ENCODE results near the gene CD36.

DNA sequence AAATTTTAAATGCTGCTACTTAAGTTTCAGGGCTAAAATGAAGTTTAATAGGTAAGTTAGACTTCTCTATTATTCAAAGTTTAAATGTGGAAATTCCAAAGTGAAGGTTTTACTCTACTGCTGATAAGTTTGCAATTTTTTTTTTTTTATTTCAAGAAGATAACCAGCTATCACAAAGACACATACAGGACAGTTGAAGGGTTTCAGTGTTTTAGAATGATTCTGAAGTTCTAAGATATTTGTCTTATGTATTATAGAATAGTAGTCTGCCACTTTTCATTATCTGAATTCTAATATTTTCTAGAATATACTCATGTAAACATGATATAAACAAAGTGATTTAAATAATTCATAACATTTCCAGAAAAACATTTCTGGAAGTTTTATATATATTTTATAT is 7.0 kb upstream of the CD36 start:
- TF ChIP-seq, protein P1, sequence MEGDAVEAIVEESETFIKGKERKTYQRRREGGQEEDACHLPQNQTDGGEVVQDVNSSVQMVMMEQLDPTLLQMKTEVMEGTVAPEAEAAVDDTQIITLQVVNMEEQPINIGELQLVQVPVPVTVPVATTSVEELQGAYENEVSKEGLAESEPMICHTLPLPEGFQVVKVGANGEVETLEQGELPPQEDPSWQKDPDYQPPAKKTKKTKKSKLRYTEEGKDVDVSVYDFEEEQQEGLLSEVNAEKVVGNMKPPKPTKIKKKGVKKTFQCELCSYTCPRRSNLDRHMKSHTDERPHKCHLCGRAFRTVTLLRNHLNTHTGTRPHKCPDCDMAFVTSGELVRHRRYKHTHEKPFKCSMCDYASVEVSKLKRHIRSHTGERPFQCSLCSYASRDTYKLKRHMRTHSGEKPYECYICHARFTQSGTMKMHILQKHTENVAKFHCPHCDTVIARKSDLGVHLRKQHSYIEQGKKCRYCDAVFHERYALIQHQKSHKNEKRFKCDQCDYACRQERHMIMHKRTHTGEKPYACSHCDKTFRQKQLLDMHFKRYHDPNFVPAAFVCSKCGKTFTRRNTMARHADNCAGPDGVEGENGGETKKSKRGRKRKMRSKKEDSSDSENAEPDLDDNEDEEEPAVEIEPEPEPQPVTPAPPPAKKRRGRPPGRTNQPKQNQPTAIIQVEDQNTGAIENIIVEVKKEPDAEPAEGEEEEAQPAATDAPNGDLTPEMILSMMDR (IDR thresholded peaks at IDR 0.05) = no peak
- no peak for TF ChIP-seq POLR2AphosphoS5 (IDR thresholded peaks at IDR 0.05; ENCODE audit: low read depth, low read length)

Measured in Panc1 (cell line).